GM19025 (cell line): ENCODE data around the gene SCAMP2.

ENCODE experiments used
- ATAC-seq: cut with Tn5 transposase; IDR thresholded peaks from one replicate; pipeline ENCODE4 v1.9.1; 2021; ENCODE audit warnings: mild to moderate bottlenecking, low read depth, moderate library complexity; ENCODE audit not compliant: unreplicated experiment

The SCAMP2 gene

GRCh38 chr15:74823324-74823723 lies 49.8 kb downstream of the SCAMP2 start:
- ATAC-seq = no peak

GRCh38 chr15:74822233-74822632 lies 50.9 kb downstream of the SCAMP2 start:
- ATAC-seq = no peak

GRCh38 chr15:74821790-74822158 lies 51.4 kb downstream of the SCAMP2 start:
- ATAC-seq = no peak

DNA sequence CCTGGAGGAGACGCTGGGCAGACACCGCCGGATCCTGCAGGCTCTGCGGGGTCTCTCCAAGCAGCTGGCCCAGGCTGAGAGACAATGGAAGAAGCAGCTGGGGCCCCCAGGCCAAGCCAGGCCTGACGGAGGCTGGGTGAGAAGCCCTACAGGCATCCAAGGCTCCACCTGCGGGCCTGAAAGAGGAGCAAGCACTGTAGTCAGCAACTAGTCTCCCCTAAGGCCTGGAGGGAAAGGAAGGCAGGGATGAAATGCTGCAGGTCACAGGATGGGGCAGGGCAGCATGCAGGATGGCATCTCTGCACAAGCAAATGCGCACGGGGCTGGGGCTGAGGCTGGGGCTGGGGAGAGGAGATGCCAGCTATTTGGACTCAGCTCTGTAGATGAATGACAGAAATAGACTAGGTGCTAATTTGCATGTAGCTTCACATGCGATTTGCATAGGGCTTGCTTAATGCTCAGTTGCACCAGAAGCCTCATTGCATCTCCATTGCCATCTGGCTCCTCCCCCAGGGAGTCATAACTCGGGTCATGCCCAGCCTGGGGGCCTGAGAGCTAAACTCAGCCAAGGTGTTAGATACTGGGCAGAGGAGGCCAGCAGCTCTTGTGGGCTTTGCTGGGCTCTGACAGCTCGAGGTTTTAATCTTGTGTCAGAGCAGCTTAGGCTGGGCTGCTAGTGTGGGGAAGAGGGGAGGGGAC lies 51.9 kb downstream of the SCAMP2 start:
- ATAC-seq = no peak

GRCh38 chr15:74820056-74820455 lies 53.1 kb downstream of the SCAMP2 start:
- no peak for ATAC-seq

DNA sequence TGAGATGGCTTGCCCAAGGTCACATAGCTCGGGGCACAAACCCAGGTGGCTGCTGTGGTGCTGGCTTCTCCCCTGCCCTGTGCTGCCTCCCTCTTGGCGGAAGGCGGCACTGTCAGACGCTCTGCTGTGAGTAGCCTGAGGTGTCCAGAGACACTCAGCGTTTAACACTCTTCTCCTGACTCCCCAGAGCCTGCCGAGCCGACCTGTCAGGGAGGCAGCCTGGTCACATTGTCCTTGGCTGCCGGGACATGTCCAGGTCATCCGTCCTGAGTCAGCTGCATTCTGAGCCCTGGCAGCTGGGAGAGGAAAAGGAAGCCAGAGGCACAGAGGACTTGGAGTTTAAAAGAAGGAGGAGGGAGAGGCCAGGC lies 55.8 kb downstream of the SCAMP2 start:
- ATAC-seq = no peak

DNA sequence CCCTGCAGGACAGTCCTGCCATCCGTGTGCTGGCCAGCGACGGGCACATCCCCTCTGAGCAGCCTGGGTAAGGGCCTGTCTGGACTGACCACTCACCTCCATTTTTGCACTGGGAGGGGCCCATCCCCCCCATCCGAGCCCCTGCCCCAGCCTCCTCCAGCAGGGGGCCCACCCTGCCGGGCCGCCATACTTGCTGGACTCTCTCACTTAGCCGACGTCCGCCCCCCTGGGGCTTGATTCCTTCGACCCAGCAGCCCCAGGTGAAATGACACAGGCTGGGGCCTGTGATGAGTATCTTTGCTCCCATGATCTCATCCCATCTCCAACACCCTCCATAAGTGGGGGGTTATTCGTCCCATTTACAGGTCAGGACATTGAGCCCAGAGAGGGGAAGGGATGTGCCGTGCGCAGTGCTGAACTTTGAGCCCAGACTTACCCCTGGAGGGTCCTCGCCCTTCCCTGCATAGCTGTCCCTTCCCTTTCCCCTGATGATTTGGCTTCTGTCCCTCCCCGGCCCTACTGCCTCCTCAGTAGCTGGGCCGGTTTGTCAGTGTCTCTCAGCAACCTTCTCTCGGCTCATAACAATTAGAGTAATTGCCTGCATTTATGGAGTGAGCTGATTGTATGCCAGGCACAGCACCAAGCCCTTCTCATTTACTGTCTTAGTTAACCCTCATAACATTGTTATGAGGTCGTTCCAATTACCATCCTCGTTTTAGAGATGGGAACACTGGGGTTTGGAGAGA lies 56.4 kb downstream of the SCAMP2 start:
- ATAC-seq = no peak

DNA sequence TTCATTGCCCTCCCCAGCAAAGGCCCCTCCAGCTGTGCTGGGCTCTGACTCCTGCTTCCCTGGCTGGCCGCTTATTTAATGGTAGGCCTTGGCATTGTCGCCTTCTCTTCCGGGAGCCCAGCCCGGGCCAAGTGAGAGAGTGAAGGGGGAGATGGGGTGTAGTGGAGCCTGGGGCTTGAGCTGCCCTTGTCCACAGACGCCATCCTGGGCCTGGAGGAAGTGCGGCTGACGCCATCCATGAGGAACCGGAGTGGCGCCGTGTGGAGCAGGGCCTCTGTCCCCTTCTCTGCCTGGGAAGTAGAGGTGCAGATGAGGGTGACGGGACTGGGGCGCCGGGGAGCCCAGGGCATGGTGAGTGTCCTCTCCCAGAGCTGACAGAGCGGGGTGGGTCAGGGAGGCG lies 57.2 kb downstream of the SCAMP2 start:
- no peak for ATAC-seq

- no peak for ATAC-seq
Observed at GRCh38 chr15:74815121-74815934, 57.8 kb downstream of the SCAMP2 start.

- ATAC-seq = no peak
Observed at GRCh38 chr15:74812533-74812932, 60.6 kb downstream of the SCAMP2 start, which contains the start of gene LMAN1L. Gene LMAN1L (plus strand): TSS chr15:74812835. CDS start chr15:74812855, 20 bp downstream.

- ATAC-seq = no peak
Observed at GRCh38 chr15:74809956-74810355, 63.2 kb downstream of the SCAMP2 start.

GRCh38 chr15:74809242-74809641 lies 63.9 kb downstream of the SCAMP2 start:
- ATAC-seq = no peak

DNA sequence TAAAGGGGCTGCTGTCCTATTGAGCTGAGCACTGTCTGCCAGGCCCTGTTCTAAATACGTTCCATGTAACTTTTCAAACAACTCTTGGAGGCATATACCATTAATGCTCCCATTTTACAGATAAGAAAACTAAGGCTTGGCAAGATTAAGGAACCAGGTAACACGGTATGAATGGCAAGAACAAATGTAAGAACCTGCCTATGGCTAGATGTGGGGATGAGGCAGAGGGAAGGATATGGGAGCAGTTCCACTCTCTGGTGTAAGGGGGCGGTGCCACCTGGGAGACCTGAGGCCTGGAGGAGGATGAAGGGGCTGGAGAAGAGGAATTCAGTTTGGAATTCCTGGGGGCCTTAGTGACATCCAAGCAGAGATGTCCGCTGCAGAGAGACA lies 64.3 kb downstream of the SCAMP2 start:
- no peak for ATAC-seq

- no peak for ATAC-seq
Observed at GRCh38 chr15:74808078-74808839, 64.9 kb downstream of the SCAMP2 start.

- no peak for ATAC-seq
Observed at GRCh38 chr15:74807282-74807681, 65.9 kb downstream of the SCAMP2 start.

DNA sequence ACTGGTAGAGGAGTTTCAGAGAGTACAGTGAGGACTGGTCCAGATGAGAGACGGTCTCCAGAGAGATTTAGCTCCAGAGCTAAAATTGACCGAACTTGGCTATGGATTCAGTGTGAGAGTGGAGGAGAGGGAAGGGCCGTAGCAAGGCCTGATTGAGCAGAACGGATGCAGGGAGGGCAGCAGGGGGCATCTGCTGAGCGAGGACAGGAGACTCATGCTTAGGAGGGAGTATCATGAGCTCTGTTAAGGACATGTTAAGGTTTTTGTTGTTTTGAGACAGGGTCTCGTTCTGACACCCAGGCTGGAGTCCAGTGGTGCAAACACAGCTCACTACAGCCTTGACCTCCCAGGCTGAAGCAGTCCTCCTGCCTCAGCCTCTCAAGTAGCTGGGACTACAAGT lies 68.2 kb downstream of the SCAMP2 start:
- no peak for ATAC-seq

DNA sequence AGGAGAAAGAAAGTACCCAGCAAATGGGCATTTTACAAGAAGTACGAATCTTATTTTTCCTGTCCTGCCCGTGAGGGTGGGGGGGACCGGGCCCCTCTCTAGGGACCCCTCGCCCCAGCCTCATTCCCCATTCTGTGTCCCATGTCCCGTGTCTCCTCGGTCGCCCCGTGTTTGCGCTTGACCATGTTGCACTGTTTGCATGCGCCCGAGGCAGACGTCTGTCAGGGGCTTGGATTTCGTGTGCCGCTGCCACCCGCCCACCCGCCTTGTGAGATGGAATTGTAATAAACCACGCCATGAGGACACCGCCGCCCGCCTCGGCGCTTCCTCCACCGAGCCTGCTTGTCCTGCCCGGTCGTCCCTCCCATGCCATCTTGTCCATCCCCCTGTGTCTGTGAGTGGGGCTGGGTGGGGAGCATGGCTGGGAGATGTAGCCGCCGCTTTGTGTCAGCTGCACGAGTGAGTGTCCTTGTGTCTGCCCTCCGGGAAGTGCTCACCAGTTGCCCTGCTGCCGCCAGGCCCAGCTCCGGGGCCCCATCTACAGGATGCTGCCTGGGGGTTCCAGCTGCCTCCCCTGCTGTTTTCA lies 70.2 kb downstream of the SCAMP2 start:
- no peak for ATAC-seq

GRCh38 chr15:74802290-74802689 lies 70.9 kb downstream of the SCAMP2 start:
- no peak for ATAC-seq

GRCh38 chr15:74801311-74801997 lies 71.7 kb downstream of the SCAMP2 start:
- ATAC-seq = no peak
